Epithelial cell of esophagus (primary cell): ENCODE data around the gene SDC4.

ENCODE experiments used
- DNase-seq: peaks from one replicate; pipeline ENCODE4 v3.0.0; 2010; ENCODE audit warnings: low read depth
- H3K4me3 ChIP-seq: 2 replicates; pipeline ENCODE4 v1.5.1; 2011; ENCODE audit warnings: mild to moderate bottlenecking, low read length, control low read depth
- CTCF ChIP-seq: IDR thresholded peaks from 2 replicates; pipeline ENCODE4 v1.5.1; 2011; ENCODE audit warnings: low read depth, mild to moderate bottlenecking, low read length, control low read depth, inconsistent platforms; ENCODE audit not compliant: insufficient read depth; ENCODE audit errors: missing control alignments

The SDC4 gene

GRCh38 chr20:45329497-45330319 lies 18.5 kb downstream of the SDC4 start:
- peak; percentile 22 for TF ChIP-seq CTCF
- DNase-seq = no peak
- no peak overlapping the region for H3K4me3 ChIP-seq

GRCh38 chr20:45328451-45328850 lies 19.8 kb downstream of the SDC4 start:
- no peak for TF ChIP-seq CTCF
- no peak overlapping the region for H3K4me3 ChIP-seq
- DNase-seq = no peak

GRCh38 chr20:45325371-45325770 lies 22.9 kb downstream of the SDC4 start:
- no peak for DNase-seq
- H3K4me3 ChIP-seq = no peak overlapping the region
- no peak for TF ChIP-seq CTCF

GRCh38 chr20:45323731-45324130 lies 24.5 kb downstream of the SDC4 start:
- H3K4me3 ChIP-seq = no peak overlapping the region
- TF ChIP-seq CTCF = no peak
- DNase-seq = peak; percentile 87

- DNase-seq = peak; percentile 60
- TF ChIP-seq CTCF = peak; percentile 43
Measured at GRCh38 chr20:45322952-45323383, 25.3 kb downstream of the SDC4 start.

GRCh38 chr20:45320948-45321595 lies 27.2 kb downstream of the SDC4 start:
- no peak for TF ChIP-seq CTCF
- no peak for DNase-seq
- no peak overlapping the region for H3K4me3 ChIP-seq

More at GRCh38 chr20:45322952-45323383, 25.3 kb downstream of the SDC4 start:
- H3K4me3 ChIP-seq = no peak overlapping the region
